PC-9 (cell line): ENCODE data around the gene P2RX6.

Experiments
- CTCF ChIP-seq: fragments of 200-600 bp; sonication (generic); conservative IDR thresholded peaks from 2 replicates; pipeline ENCODE4 v1.6.1; 2017; ENCODE audit warnings: mixed run types, antibody characterized with exemption, mild to moderate bottlenecking, moderate library complexity
- EZH2 ChIP-seq: fragments of 200-600 bp; sonication (generic); IDR thresholded peaks from 2 replicates; pipeline ENCODE4 v1.8.0; 2017; ENCODE audit warnings: antibody characterized with exemption, low read depth

- TF ChIP-seq CTCF (no peak), EZH2 (no peak)
Measured at GRCh38 chr22:21025266-21025665, 10.3 kb downstream of the P2RX6 start.
